OCI-LY7 (cell line): ENCODE results near the gene SPC24.

Experiments
- CTCF ChIP-seq: fragments of 200-600 bp; sonication (generic); conservative IDR thresholded peaks from 2 replicates; pipeline ENCODE4 v1.5.1; 2014; ENCODE audit warnings: mild to moderate bottlenecking, antibody characterized with exemption, low read length, moderate library complexity, mixed read lengths
- EZH2phosphoT487 ChIP-seq: fragments of 200-600 bp; sonication (generic); IDR thresholded peaks from 2 replicates; pipeline ENCODE4 v1.6.1; 2018; ENCODE audit warnings: low read depth, borderline replicate concordance, mild to moderate bottlenecking, mixed run types, antibody characterized with exemption, low read length, moderate library complexity, mixed read lengths

GRCh38 chr19:11098861-11099260, 56.7 kb downstream of the SPC24 start:
- TF ChIP-seq CTCF (no peak), EZH2phosphoT487 (no peak)
